HFFc6 (cell line): ENCODE measurements around the gene PINLYP. TPM values are rescaled to one million over a fixed set of nuclear protein-coding genes. Genes with fewer than 3 reads are reported as not detected.

ENCODE experiments used
- DNase-seq: peaks from one replicate; pipeline ENCODE4 v3.0.0-alpha.2; 2018
- H3K27ac Mint-ChIP-seq: 2 replicates; pipeline ENCODE4 v1.8.0; 2020; ENCODE audit warnings: mild to moderate bottlenecking, mixed read lengths
- H3K27me3 Mint-ChIP-seq: 2 replicates; pipeline ENCODE4 v1.8.0; 2021; ENCODE audit warnings: mild to moderate bottlenecking, moderate library complexity, mixed read lengths; ENCODE audit not compliant: insufficient read depth
- H3K36me3 Mint-ChIP-seq: 2 replicates; pipeline ENCODE4 v1.8.0; 2021; ENCODE audit warnings: low read depth, mixed read lengths
- H3K4me1 Mint-ChIP-seq: 2 replicates; pipeline ENCODE4 v1.8.0; 2020; ENCODE audit warnings: low read depth, mixed read lengths
- H3K4me3 Mint-ChIP-seq: 2 replicates; pipeline ENCODE4 v1.8.0; 2020; ENCODE audit warnings: mild to moderate bottlenecking, moderate library complexity, mixed read lengths
- H3K9me3 Mint-ChIP-seq: 2 replicates; pipeline ENCODE4 v1.8.0; 2020; ENCODE audit warnings: mild to moderate bottlenecking, mixed read lengths
- total RNA-seq, 6 experiments: library from RNA; stranded (reverse); fragmentation: NEBNext Ultra II Directional; extraction: Animal tissue kit (Norgen Biotek cat#: 25700); gene quantifications; 2 replicates in 1 of 6; 3 replicates in 5 of 6; pipeline ENCODE4 v1.2.3, GENCODE V29; 2021
- TF ChIP-seq, protein P1 (sequence below): fragments of 200-600 bp; sonication (generic); IDR thresholded peaks from 2 replicates; pipeline ENCODE4 v1.5.0; 2021; ENCODE audit warnings: antibody characterized with exemption, mild to moderate bottlenecking

The PINLYP gene
- total RNA-seq, 6 experiments from 2014 or later: 0.23 to 0.61 TPM; not detected in 4

DNA sequence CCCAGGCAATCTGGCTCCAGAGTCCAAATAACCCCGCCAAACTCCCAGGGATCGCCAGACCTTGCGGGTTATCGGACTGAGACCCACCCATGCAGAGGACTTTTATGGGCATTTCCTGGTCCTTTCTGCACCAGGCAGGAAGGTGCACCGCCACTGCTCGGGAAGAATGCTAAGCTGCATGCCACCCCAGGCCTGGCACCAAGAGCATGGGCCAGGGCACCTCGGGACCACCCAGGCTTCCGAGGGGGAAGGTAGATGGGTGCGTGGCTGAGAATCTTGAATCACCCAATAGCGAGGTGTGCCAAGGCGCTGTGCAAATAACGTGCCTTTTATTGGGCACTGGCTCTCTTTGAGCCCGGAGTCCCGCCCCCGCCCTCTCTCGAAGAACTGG is 43.0 kb upstream of the PINLYP start:
- peaks cover 4% of the 10 kb centered on the region; the same call in 1 of the 2 replicates for H3K36me3 Mint-ChIP-seq
- DNase-seq: no peak
- peak overlapping the region; percentile 91 for H3K4me3 Mint-ChIP-seq
- H3K27me3 Mint-ChIP-seq: peaks cover 2% of the 10 kb centered on the region
- peak overlapping the region; percentile 82 for H3K27ac Mint-ChIP-seq
- H3K4me1 Mint-ChIP-seq: peaks cover 43% of the 10 kb centered on the region
- TF ChIP-seq, protein P1, sequence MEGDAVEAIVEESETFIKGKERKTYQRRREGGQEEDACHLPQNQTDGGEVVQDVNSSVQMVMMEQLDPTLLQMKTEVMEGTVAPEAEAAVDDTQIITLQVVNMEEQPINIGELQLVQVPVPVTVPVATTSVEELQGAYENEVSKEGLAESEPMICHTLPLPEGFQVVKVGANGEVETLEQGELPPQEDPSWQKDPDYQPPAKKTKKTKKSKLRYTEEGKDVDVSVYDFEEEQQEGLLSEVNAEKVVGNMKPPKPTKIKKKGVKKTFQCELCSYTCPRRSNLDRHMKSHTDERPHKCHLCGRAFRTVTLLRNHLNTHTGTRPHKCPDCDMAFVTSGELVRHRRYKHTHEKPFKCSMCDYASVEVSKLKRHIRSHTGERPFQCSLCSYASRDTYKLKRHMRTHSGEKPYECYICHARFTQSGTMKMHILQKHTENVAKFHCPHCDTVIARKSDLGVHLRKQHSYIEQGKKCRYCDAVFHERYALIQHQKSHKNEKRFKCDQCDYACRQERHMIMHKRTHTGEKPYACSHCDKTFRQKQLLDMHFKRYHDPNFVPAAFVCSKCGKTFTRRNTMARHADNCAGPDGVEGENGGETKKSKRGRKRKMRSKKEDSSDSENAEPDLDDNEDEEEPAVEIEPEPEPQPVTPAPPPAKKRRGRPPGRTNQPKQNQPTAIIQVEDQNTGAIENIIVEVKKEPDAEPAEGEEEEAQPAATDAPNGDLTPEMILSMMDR: no peak
- no peaks in the 10 kb centered on the region for H3K9me3 Mint-ChIP-seq

DNA sequence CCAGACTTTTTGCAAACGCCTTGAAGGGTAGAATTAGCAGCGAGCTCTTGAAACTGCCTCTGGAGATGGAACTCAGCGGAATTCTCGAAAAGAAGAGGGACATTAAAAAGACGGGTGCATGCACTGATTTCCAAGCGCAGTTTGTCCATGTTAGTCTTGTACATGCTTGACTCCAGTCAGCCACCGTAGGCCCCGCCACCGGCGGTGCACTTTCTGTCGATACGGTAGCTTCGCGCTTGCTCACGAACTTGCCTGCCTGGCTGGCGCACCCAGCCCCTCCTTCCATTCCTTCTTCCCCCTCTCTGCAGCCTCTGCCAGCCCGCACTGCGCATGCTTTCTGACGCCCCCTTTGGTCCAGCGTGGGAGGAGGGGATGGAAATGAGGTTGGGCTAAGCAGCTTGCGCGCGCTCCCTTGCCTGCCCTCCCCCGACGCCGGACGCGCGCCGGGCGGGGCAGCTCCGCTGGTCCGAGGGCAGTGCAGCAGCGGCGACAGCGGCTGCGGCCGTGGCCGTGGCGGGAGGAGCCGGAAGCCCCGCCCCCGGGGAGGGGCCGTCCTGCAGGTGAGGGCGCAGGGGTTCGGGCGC is 42.5 kb upstream of the PINLYP start, which contains the start of gene ZNF575:
TSS of gene ZNF575 (plus strand) at position 227 of the 584 bp plus-strand sequence. CDS start 1,235 bp downstream, outside the sequence.
- peaks cover 6% of the 10 kb centered on the region; the same call in 1 of the 2 replicates for H3K36me3 Mint-ChIP-seq
- H3K4me1 Mint-ChIP-seq: peaks cover 38% of the 10 kb centered on the region
- no peaks in the 10 kb centered on the region for H3K9me3 Mint-ChIP-seq
- peak; percentile 90 for DNase-seq
- H3K4me3 Mint-ChIP-seq: peak within 1 kb of the TSS; percentile 91
- H3K27ac Mint-ChIP-seq: peak within 1 kb of the TSS; percentile 91
- peaks cover 2% of the 10 kb centered on the region for H3K27me3 Mint-ChIP-seq
- TF ChIP-seq, protein P1: peak; percentile 23; the same call in 1 of the 2 replicates

DNA sequence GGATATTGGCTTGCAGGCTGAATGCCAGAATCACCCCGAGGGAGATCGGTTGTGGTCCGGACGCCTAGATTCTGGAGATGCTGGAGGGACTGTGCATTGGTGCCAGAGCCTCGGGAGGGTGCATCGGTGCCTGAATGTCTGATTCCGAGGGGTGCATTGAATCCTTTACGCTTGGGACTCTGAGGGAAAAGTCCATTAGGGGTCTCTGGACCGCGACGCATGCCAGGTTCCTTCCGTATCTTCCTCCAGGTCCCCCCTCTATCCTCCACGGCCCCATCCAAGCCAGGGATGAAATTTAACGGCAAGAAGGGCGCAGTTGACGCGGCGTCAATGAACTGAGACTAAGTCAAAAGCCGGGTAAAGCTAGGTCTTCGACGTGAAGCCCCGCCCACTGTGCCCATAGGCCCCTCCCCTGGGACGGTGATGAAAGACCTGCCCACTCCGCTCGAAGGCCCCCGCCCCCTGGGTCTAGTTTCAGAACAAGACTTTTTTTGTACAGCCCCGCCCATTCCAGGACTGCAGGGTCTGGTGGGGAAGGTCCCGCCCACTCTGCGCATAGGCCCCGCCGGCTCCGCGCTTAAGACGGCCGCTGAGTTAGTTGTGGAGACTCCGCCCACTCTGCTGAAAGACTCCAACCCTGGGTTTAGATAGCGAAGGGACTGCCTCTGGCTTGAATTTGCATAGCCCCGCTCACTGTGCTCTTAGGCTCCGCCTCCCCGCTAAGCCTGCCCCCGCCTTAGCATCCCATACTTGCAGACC is 41.9 kb upstream of the PINLYP start:
- Mint-ChIP-seq H3K27ac (peak overlapping the region; percentile 91), H3K36me3 (peaks cover 6% of the 10 kb centered on the region; the same call in 1 of the 2 replicates), H3K4me3 (peak overlapping the region; percentile 91), H3K4me1 (peaks cover 34% of the 10 kb centered on the region), H3K9me3 (no peaks in the 10 kb centered on the region), H3K27me3 (peaks cover 2% of the 10 kb centered on the region)
- TF ChIP-seq, protein P1: no peak
- DNase-seq: peak; percentile 99

GRCh38 chr19:43534305-43534815 is 41.2 kb upstream of the PINLYP start:
- Mint-ChIP-seq H3K9me3 (no peaks in the 10 kb centered on the region), H3K27ac (peak overlapping the region; percentile 91), H3K4me1 (peaks cover 33% of the 10 kb centered on the region), H3K4me3 (peak overlapping the region; percentile 91), H3K27me3 (peaks cover 2% of the 10 kb centered on the region), H3K36me3 (peaks cover 11% of the 10 kb centered on the region)
- DNase-seq: no peak
- TF ChIP-seq, protein P1: no peak

- peak; percentile 19 for DNase-seq
- H3K27me3 Mint-ChIP-seq: no peaks in the 10 kb centered on the region; the same call in 1 of the 2 replicates
- no peaks in the 10 kb centered on the region for H3K9me3 Mint-ChIP-seq
- H3K36me3 Mint-ChIP-seq: peaks cover 16% of the 10 kb centered on the region
- H3K4me1 Mint-ChIP-seq: peaks cover 26% of the 10 kb centered on the region
- TF ChIP-seq, protein P1: peak; percentile 78
- H3K4me3 Mint-ChIP-seq: peak overlapping the region; percentile 91; the same call in 1 of the 2 replicates
- H3K27ac Mint-ChIP-seq: peak overlapping the region; percentile 91; the same call in 1 of the 2 replicates
Measured at GRCh38 chr19:43534816-43535761, 40.5 kb upstream of the PINLYP start.
